Measurements from ENCODE around the gene TSPAN18. TPM values are rescaled to one million over a fixed set of nuclear protein-coding genes. Genes with fewer than 3 reads are reported as not detected.

TSPAN18 gene
- total and polyA plus RNA-seq, 8 donors, result 2.1 to 60.3 (median 11.0) TPM

DNA sequence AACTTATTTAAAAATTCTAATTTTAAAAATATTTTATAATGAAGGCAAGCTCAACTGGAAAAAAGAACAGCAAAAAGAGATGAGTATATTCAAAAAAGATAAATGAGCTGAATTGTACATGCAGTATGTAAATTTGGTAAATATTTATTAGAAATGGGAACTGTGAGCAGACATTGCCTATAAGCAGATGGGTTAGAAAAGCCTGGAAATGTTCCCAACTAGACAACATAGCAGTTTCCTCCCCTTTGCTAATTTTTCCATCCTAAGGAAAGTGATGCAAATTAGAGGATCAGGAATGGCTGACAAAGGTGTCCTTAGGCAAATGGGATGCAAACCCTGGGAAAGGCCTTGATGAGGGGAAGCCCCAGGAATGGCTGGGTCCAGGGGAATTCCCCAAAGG, 186.7 kb downstream of the TSPAN18 start:
- DNase-seq, result no peak
- Histone ChIP-seq H3K4me3 (no peak overlapping the region), H3K27ac (no peak overlapping the region), H3K9me3 (no peaks in the 10 kb centered on the region), H3K36me3 (peaks cover 0 to 21% (median 0%) of the 10 kb centered on the region in 4 donors), H3K4me1 (peaks cover 0 to 25% (median 13%) of the 10 kb centered on the region in 4 donors), H3K27me3 (peaks cover 0 to 5% (median 0%) of the 10 kb centered on the region in 3 donors)
- intact Hi-C loops (cut with DNase I; ENCODE audit: low total_unique reads), result loop anchor here (5.0 kb wide), 1 partner anchor 291 kb away; no protein-coding TSS in a partner anchor
- TF ChIP-seq EP300 (IDR thresholded peaks at IDR 0.05) (no peak), POLR2AphosphoS5 (IDR thresholded peaks at IDR 0.05) (no peak), POLR2A (IDR thresholded peaks at IDR 0.05) (no peak)
- TF ChIP-seq, protein P1, sequence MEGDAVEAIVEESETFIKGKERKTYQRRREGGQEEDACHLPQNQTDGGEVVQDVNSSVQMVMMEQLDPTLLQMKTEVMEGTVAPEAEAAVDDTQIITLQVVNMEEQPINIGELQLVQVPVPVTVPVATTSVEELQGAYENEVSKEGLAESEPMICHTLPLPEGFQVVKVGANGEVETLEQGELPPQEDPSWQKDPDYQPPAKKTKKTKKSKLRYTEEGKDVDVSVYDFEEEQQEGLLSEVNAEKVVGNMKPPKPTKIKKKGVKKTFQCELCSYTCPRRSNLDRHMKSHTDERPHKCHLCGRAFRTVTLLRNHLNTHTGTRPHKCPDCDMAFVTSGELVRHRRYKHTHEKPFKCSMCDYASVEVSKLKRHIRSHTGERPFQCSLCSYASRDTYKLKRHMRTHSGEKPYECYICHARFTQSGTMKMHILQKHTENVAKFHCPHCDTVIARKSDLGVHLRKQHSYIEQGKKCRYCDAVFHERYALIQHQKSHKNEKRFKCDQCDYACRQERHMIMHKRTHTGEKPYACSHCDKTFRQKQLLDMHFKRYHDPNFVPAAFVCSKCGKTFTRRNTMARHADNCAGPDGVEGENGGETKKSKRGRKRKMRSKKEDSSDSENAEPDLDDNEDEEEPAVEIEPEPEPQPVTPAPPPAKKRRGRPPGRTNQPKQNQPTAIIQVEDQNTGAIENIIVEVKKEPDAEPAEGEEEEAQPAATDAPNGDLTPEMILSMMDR (IDR thresholded peaks at IDR 0.05), result no peak

DNA sequence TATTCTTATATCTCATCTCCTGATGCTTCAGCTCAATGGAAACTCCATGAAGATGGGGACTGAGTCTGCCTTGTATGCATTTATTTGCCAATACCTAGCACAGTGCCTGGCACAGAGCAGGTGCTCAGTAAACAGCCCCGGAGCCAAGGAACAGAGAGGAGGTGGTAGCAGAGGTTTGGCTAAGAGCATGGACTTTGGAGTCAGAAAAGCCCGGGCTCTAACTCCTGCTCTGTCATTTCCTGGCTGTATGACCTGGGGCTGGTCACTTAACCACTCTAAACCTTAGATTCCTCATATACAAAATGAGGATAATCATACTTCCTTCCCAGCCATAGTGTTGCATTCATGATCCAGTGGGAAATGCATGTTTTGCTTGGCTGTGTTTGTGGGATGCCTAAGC, 187.3 kb downstream of the TSPAN18 start:
- intact Hi-C loops (cut with DNase I; ENCODE audit: low total_unique reads), result loop anchor here (5.0 kb wide), 1 partner anchor 292 kb away; no protein-coding TSS in a partner anchor
- Histone ChIP-seq H3K27ac (no peak overlapping the region), H3K4me1 (peaks cover 0 to 25% (median 13%) of the 10 kb centered on the region in 4 donors), H3K4me3 (no peak overlapping the region), H3K36me3 (peaks cover 0 to 25% (median 0%) of the 10 kb centered on the region in 4 donors), H3K27me3 (peaks cover 0 to 5% (median 0%) of the 10 kb centered on the region in 3 donors), H3K9me3 (no peaks in the 10 kb centered on the region)
- TF ChIP-seq, protein P1 (IDR thresholded peaks at IDR 0.05), result no peak
- TF ChIP-seq POLR2AphosphoS5 (IDR thresholded peaks at IDR 0.05) (no peak), EP300 (IDR thresholded peaks at IDR 0.05) (no peak), POLR2A (IDR thresholded peaks at IDR 0.05) (no peak)
- no peak for DNase-seq
- WGBS, 5 donors, result 59 to 77% (median 65%) methylated on average over 2 of the region's 2 CpGs

DNA sequence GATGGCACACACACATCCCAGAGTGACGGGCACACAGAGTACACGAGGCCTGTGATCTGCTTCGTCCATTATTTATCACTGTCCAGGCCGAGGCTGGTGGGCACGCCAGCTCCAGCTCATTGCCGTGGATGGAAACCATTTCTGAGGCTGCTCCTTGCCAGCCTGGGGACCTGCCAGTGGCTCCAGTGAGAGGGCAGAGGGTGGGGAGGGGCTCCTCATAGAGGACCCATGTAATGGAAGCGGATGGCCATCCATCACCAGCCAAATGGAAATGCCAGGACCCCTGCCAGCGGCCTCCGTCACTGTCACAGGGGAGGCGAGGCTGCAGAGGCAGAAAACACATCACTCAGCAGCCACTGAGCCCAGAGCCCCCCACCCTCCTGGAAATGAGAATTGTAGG, 188.2 kb downstream of the TSPAN18 start:
- no peak for DNase-seq
- peaks cover 0 to 25% (median 13%) of the 10 kb centered on the region in 4 donors for H3K4me1 ChIP-seq
- no peak overlapping the region for H3K27ac ChIP-seq
- no peak overlapping the region for H3K4me3 ChIP-seq
- H3K27me3 ChIP-seq, result peaks cover 0 to 5% (median 0%) of the 10 kb centered on the region in 3 donors
- WGBS, 5 donors, result 58 to 85% (median 81%) methylated on average over 6 to 10 of the region's 10 CpGs
- H3K36me3 ChIP-seq, result peaks cover 0 to 31% (median 2%) of the 10 kb centered on the region in 4 donors
- TF ChIP-seq POLR2A (IDR thresholded peaks at IDR 0.05) (no peak), POLR2AphosphoS5 (IDR thresholded peaks at IDR 0.05) (no peak), EP300 (IDR thresholded peaks at IDR 0.05) (no peak)
- TF ChIP-seq, protein P1 (IDR thresholded peaks at IDR 0.05), result no peak
- no peaks in the 10 kb centered on the region for H3K9me3 ChIP-seq
- intact Hi-C loops (cut with DNase I; ENCODE audit: low total_unique reads), result no loop called here

DNA sequence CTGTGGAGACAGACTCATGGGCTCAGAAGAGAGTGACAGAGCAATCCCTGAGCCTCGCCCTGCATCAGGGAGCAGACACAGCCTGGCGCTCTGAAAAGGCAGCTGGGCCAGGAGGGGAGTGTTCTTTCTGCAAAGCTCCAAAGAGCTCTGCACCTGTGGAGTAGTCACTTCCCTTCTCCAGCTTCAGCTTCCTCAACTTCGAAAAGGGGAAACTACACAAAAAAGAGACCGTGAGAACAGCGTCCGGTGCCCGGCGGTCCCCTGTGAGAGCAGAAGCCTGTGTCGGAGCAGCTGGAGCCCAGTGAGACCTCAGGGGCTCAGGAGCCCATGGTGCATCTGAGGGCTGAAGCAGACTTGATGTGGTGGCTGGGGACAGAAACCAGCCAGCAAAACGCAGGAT, 188.9 kb downstream of the TSPAN18 start:
- Histone ChIP-seq H3K36me3 (peaks cover 0 to 34% (median 3%) of the 10 kb centered on the region in 4 donors), H3K4me1 (peaks cover 0 to 25% (median 13%) of the 10 kb centered on the region in 4 donors), H3K27ac (no peak overlapping the region), H3K27me3 (peaks cover 0 to 5% (median 0%) of the 10 kb centered on the region in 3 donors), H3K4me3 (no peak overlapping the region), H3K9me3 (no peaks in the 10 kb centered on the region)
- intact Hi-C loops (cut with DNase I; ENCODE audit: low total_unique reads), result no loop called here
- WGBS, 5 donors, result 56 to 80% (median 73%) methylated on average over 5 to 10 of the region's 10 CpGs
- no peak for DNase-seq
- TF ChIP-seq POLR2AphosphoS5 (IDR thresholded peaks at IDR 0.05), result no peak
- TF ChIP-seq EP300 (IDR thresholded peaks at IDR 0.05), result no peak
- TF ChIP-seq, protein P1 (IDR thresholded peaks at IDR 0.05), result no peak
- no peak for TF ChIP-seq POLR2A (IDR thresholded peaks at IDR 0.05)

Measured in stomach (tissue), 9 donors.